Measurements from ENCODE around the gene EIPR1.
"Not testable (repeated sequence)": the region's sequence is repeated elsewhere in the genome, so short reads cannot be mapped to it uniquely, and the experiment has no call there.

Gene EIPR1

GRCh38 chr2:3187467-3187866 is 190.2 kb downstream of the EIPR1 start:
- DNase-seq: no peak

- no peak for DNase-seq
Observed at GRCh38 chr2:3186766-3187165, 190.9 kb downstream of the EIPR1 start.

GRCh38 chr2:3185910-3186309 is 191.7 kb downstream of the EIPR1 start:
- DNase-seq: no peak

GRCh38 chr2:3185256-3185655 is 192.4 kb downstream of the EIPR1 start:
- no peak for DNase-seq

GRCh38 chr2:3184167-3184566 is 193.5 kb downstream of the EIPR1 start:
- no peak for DNase-seq

GRCh38 chr2:3183766-3184165 is 193.9 kb downstream of the EIPR1 start:
- DNase-seq: no peak

- no peak for DNase-seq
Observed at GRCh38 chr2:3182848-3183247, 194.8 kb downstream of the EIPR1 start.

- DNase-seq: no peak
Observed at GRCh38 chr2:3181416-3182010, 196.1 kb downstream of the EIPR1 start.

GRCh38 chr2:3180909-3181221 is 196.8 kb downstream of the EIPR1 start:
- not testable (repeated sequence) for DNase-seq

- no peak for DNase-seq
Observed at GRCh38 chr2:3180082-3180908, 197.3 kb downstream of the EIPR1 start.

- no peak for DNase-seq
Observed at GRCh38 chr2:3179626-3180025, 198.0 kb downstream of the EIPR1 start.

- no peak for DNase-seq
Observed at GRCh38 chr2:3179208-3179607, 198.4 kb downstream of the EIPR1 start.

- no peak for DNase-seq
Observed at GRCh38 chr2:3178578-3179031, 199.0 kb downstream of the EIPR1 start.

GRCh38 chr2:3177891-3178577 is 199.6 kb downstream of the EIPR1 start:
- DNase-seq: no peak

- no peak for DNase-seq
Observed at GRCh38 chr2:3176869-3177255, 200.8 kb downstream of the EIPR1 start.

GRCh38 chr2:3176071-3176868 is 201.3 kb downstream of the EIPR1 start:
- no peak for DNase-seq

- no peak for DNase-seq
Observed at GRCh38 chr2:3175568-3175955, 202.1 kb downstream of the EIPR1 start.

GRCh38 chr2:3174626-3175567 is 202.7 kb downstream of the EIPR1 start:
- DNase-seq: no peak

- no peak for DNase-seq
Observed at GRCh38 chr2:3173031-3173430, 204.6 kb downstream of the EIPR1 start.

- DNase-seq: no peak
Observed at GRCh38 chr2:3172265-3172935, 205.2 kb downstream of the EIPR1 start.

GRCh38 chr2:3171564-3172264 is 205.9 kb downstream of the EIPR1 start:
- no peak for DNase-seq

Data from NCI-H446 treated with DMSO at 0.1 percent for 48 hours (cell line).